ENCODE results near the gene DCAF10.
A peak's percentile ranks its signal among the peaks of the same experiment; 100 is the strongest.
"Not testable (repeated sequence)": the region's sequence is repeated elsewhere in the genome, so short reads cannot be mapped to it uniquely, and the experiment has no call there.

Gene DCAF10

GRCh38 chr9:37909326-37909725, 108.7 kb downstream of the DCAF10 start:
- no peak for DNase-seq

GRCh38 chr9:37909836-37910235, 109.2 kb downstream of the DCAF10 start:
- not testable (repeated sequence) for DNase-seq

- DNase-seq = no peak
Measured at GRCh38 chr9:37910271-37910670, 109.7 kb downstream of the DCAF10 start.

GRCh38 chr9:37911271-37911681, 110.7 kb downstream of the DCAF10 start:
- DNase-seq = no peak

- DNase-seq = peak; percentile 81 to 91
Measured at GRCh38 chr9:37913480-37914153, 113.0 kb downstream of the DCAF10 start.

- DNase-seq = no peak
Measured at GRCh38 chr9:37914154-37914551, 113.6 kb downstream of the DCAF10 start.

GRCh38 chr9:37914701-37915358, 114.2 kb downstream of the DCAF10 start:
- DNase-seq = no peak

GRCh38 chr9:37915911-37916470, 115.4 kb downstream of the DCAF10 start:
- DNase-seq = no peak

GRCh38 chr9:37916471-37917312, 116.1 kb downstream of the DCAF10 start:
- DNase-seq = peak in 1 of 2 donors; percentile 38

Data from hippocampal formation (tissue), 2 donors.